GM10266 (cell line): ENCODE data around the gene BDKRB1.

Experiments used
- DNase-seq: peaks from one replicate; pipeline ENCODE4 v3.0.0; 2012; ENCODE audit errors: extremely low spot score
- CTCF ChIP-seq: IDR thresholded peaks from 2 replicates; pipeline ENCODE4 v1.5.1; 2012; ENCODE audit warnings: mild to moderate bottlenecking, low read depth; ENCODE audit not compliant: control insufficient read depth, insufficient read depth; ENCODE audit errors: missing control alignments

Gene BDKRB1

GRCh38 chr14:96279564-96279963 is 23.6 kb downstream of the BDKRB1 start:
- TF ChIP-seq CTCF: no peak
- no peak for DNase-seq

GRCh38 chr14:96280104-96280503 is 24.1 kb downstream of the BDKRB1 start:
- TF ChIP-seq CTCF: no peak
- no peak for DNase-seq

- no peak for DNase-seq
Observed at GRCh38 chr14:96281486-96281885, 25.5 kb downstream of the BDKRB1 start.

GRCh38 chr14:96284008-96284407 is 28.0 kb downstream of the BDKRB1 start:
- no peak for DNase-seq
- TF ChIP-seq CTCF: no peak

More at GRCh38 chr14:96281486-96281885, 25.5 kb downstream of the BDKRB1 start:
- no peak for TF ChIP-seq CTCF

- no peak for DNase-seq
- no peak for TF ChIP-seq CTCF
Observed at GRCh38 chr14:96284430-96284829, 28.4 kb downstream of the BDKRB1 start.

- no peak for DNase-seq
- TF ChIP-seq CTCF: no peak
Observed at GRCh38 chr14:96285667-96286066, 29.7 kb downstream of the BDKRB1 start.

- DNase-seq: no peak
- no peak for TF ChIP-seq CTCF
Observed at GRCh38 chr14:96286251-96286650, 30.2 kb downstream of the BDKRB1 start.

GRCh38 chr14:96287856-96288255 is 31.8 kb downstream of the BDKRB1 start:
- DNase-seq: no peak
- TF ChIP-seq CTCF: no peak
